Endothelial cell (in vitro differentiated cells): Measurements from ENCODE around the gene TMEM125. TPM values are rescaled to one million over a fixed set of nuclear protein-coding genes. Genes with fewer than 3 reads are reported as not detected.

ENCODE experiments used
- DNase-seq: peaks from one replicate; pipeline ENCODE4 v3.0.0; 2021; ENCODE audit warnings: low spot score
- H3K27ac Mint-ChIP-seq: one replicate; pipeline ENCODE4 v1.8.0; 2021; ENCODE audit warnings: mixed read lengths, inconsistent platforms; ENCODE audit not compliant: unreplicated experiment
- H3K27me3 Mint-ChIP-seq: one replicate; pipeline ENCODE4 v1.8.0; 2021; ENCODE audit warnings: mild to moderate bottlenecking, moderate library complexity, mixed read lengths, inconsistent platforms; ENCODE audit not compliant: unreplicated experiment
- H3K36me3 Mint-ChIP-seq: one replicate; pipeline ENCODE4 v1.8.0; 2021; ENCODE audit warnings: mild to moderate bottlenecking, low read depth, mixed read lengths, inconsistent platforms; ENCODE audit not compliant: unreplicated experiment
- H3K4me1 Mint-ChIP-seq: one replicate; pipeline ENCODE4 v1.8.0; 2021; ENCODE audit warnings: mild to moderate bottlenecking, mixed read lengths, inconsistent platforms; ENCODE audit not compliant: unreplicated experiment
- H3K4me3 Mint-ChIP-seq: one replicate; pipeline ENCODE4 v1.8.0; 2021; ENCODE audit warnings: mild to moderate bottlenecking, mixed read lengths, inconsistent platforms; ENCODE audit not compliant: unreplicated experiment
- H3K9me3 Mint-ChIP-seq: one replicate; pipeline ENCODE4 v1.8.0; 2021; ENCODE audit warnings: mixed read lengths, inconsistent platforms; ENCODE audit not compliant: unreplicated experiment
- total RNA-seq: library from RNA; stranded (reverse); fragmentation: NEBNext Ultra II Directional; extraction: Animal tissue kit (Norgen Biotek cat#: 25700); gene quantifications from one replicate; pipeline ENCODE4 v1.2.1, GENCODE V29; 2021; ENCODE audit not compliant: unreplicated experiment
- TF ChIP-seq, protein P1 (sequence below): fragments of 200-600 bp; sonication (generic); IDR thresholded peaks from one replicate; pipeline ENCODE4 v1.5.0; 2021; ENCODE audit warnings: antibody characterized with exemption; ENCODE audit not compliant: unreplicated experiment

TMEM125 gene
- total RNA-seq, 1 donor from 2014 or later = 2.7 TPM

DNA sequence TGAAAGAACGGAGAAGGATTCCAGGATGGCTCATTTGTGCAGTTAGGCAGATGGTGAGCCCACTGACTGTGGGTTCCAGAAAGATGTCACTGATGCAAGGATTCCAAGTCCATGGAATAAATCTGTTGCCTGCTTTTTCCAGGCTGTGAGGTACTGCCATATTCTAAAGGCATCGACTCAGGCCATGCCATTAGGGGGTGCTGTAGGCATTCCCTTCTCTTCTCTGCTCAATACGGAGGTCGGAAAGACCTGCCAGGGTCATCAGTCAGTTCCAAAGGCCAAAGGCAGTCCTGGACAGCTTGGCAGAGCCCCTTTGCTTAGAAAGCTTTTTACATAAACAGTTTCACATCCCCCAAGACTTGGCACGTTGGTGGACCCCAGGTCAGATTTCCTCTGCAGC, 31.7 kb upstream of the TMEM125 start:
- H3K36me3 Mint-ChIP-seq = no peaks in the 10 kb centered on the region
- H3K9me3 Mint-ChIP-seq = no peaks in the 10 kb centered on the region
- no peak overlapping the region for H3K27ac Mint-ChIP-seq
- TF ChIP-seq, protein P1, sequence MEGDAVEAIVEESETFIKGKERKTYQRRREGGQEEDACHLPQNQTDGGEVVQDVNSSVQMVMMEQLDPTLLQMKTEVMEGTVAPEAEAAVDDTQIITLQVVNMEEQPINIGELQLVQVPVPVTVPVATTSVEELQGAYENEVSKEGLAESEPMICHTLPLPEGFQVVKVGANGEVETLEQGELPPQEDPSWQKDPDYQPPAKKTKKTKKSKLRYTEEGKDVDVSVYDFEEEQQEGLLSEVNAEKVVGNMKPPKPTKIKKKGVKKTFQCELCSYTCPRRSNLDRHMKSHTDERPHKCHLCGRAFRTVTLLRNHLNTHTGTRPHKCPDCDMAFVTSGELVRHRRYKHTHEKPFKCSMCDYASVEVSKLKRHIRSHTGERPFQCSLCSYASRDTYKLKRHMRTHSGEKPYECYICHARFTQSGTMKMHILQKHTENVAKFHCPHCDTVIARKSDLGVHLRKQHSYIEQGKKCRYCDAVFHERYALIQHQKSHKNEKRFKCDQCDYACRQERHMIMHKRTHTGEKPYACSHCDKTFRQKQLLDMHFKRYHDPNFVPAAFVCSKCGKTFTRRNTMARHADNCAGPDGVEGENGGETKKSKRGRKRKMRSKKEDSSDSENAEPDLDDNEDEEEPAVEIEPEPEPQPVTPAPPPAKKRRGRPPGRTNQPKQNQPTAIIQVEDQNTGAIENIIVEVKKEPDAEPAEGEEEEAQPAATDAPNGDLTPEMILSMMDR = peak; percentile 43
- DNase-seq = peak; percentile 80
- H3K4me1 Mint-ChIP-seq = peaks cover 8% of the 10 kb centered on the region
- peaks cover 7% of the 10 kb centered on the region for H3K27me3 Mint-ChIP-seq
- H3K4me3 Mint-ChIP-seq = no peak overlapping the region

DNA sequence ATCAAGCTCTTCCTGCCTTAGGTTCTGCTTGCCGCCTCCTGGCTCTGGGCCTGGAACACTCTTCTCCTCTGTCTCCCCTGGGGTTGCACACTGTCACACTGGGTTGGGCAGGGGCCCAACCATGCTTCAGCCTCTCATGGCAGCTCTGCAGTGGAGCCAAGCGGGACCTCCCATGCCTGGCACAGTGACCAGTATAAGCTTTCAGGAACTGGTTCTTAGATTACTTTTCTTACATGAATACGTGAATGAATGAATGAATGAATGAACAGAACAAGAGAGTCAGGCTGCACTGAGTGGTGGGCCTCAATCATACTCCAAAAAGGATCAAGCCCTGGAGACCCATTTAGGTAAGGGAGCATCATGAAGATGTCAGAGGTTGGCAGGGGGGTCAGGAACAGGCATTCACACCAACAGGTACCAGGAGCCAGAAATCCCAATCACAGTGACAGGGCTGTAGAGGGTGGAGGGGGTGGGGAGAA, 30.8 kb upstream of the TMEM125 start:
- peaks cover 8% of the 10 kb centered on the region for H3K27me3 Mint-ChIP-seq
- H3K4me1 Mint-ChIP-seq = peaks cover 8% of the 10 kb centered on the region
- no peaks in the 10 kb centered on the region for H3K9me3 Mint-ChIP-seq
- H3K4me3 Mint-ChIP-seq = no peak overlapping the region
- no peak overlapping the region for H3K27ac Mint-ChIP-seq
- H3K36me3 Mint-ChIP-seq = no peaks in the 10 kb centered on the region
- DNase-seq = no peak
- TF ChIP-seq, protein P1 = no peak

DNA sequence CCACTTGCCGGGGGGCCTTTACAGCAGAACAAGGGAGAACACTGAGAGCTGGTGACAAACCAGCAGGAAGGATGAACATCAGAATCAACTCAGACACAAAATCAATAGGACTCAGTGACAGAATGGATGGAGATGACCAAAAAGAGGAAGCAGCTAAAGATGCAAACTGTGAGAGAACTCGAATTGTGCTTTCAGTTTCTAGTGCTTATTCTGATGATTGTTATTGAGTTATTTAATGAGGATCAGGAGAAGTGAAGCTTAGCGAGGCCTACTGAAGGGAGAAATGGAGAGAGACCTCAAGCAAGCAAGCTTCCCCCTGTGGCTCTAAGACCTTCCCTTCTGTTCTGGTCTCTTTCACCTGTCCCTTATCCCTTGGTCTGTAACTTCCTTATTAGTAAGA, 30.3 kb upstream of the TMEM125 start:
- TF ChIP-seq, protein P1 = no peak
- no peak overlapping the region for H3K4me3 Mint-ChIP-seq
- no peaks in the 10 kb centered on the region for H3K36me3 Mint-ChIP-seq
- no peak for DNase-seq
- peaks cover 8% of the 10 kb centered on the region for H3K4me1 Mint-ChIP-seq
- no peak overlapping the region for H3K27ac Mint-ChIP-seq
- H3K9me3 Mint-ChIP-seq = no peaks in the 10 kb centered on the region
- H3K27me3 Mint-ChIP-seq = peaks cover 8% of the 10 kb centered on the region

DNA sequence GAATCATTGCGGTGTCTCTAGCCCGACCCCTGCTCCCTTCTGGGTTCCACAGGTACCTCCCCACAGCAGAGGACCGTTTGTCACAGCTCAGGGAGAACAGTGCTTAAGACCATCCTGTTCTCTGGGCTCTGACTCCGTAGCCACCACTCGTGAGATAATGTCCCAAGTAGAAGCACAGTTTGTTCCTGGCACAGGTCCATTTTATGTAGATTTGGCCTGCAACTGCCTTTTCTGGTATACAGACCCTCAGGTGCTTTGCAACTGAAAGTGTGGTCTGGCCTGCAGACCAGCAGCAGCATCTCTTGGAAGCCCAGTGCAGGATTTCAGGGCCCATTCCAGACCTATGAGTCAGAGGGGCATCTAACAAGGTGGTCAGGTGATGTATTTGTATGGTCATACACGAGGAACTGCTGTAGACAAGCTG, 28.4 kb upstream of the TMEM125 start:
- H3K9me3 Mint-ChIP-seq = no peaks in the 10 kb centered on the region
- no peaks in the 10 kb centered on the region for H3K36me3 Mint-ChIP-seq
- no peak overlapping the region for H3K27ac Mint-ChIP-seq
- peaks cover 4% of the 10 kb centered on the region for H3K27me3 Mint-ChIP-seq
- DNase-seq = no peak
- TF ChIP-seq, protein P1 = no peak
- H3K4me1 Mint-ChIP-seq = peaks cover 8% of the 10 kb centered on the region
- H3K4me3 Mint-ChIP-seq = no peak overlapping the region

DNA sequence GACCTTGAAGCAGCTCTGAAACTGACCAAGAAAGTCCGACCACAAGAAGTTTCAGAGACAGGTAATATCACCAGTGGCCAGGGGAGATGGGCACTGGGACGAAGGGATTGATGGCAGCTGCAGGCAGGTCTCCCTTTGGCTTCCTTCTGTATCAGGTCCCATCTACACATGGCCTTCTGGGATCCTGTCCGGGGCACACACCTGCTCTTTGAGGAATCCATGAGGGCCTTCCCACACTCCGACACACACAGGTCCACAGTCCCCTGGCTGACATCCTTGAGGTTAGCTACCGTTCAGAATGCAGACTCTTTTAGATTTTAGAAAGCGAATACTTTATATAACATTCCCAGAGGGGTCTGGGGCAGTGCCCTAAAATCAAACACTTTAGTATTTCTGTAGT, 26.5 kb upstream of the TMEM125 start:
- Mint-ChIP-seq H3K27me3 (peaks cover 4% of the 10 kb centered on the region), H3K9me3 (no peaks in the 10 kb centered on the region), H3K36me3 (no peaks in the 10 kb centered on the region), H3K4me3 (no peak overlapping the region), H3K27ac (no peak overlapping the region), H3K4me1 (peaks cover 6% of the 10 kb centered on the region)
- TF ChIP-seq, protein P1 = no peak
- DNase-seq = no peak
